ENCODE data around the gene HSPA1B.
A peak's percentile ranks its signal among the peaks of the same experiment; 100 is the strongest.
"Not testable (repeated sequence)": the region's sequence is repeated elsewhere in the genome, so short reads cannot be mapped to it uniquely, and the experiment has no call there.

The HSPA1B gene

DNA sequence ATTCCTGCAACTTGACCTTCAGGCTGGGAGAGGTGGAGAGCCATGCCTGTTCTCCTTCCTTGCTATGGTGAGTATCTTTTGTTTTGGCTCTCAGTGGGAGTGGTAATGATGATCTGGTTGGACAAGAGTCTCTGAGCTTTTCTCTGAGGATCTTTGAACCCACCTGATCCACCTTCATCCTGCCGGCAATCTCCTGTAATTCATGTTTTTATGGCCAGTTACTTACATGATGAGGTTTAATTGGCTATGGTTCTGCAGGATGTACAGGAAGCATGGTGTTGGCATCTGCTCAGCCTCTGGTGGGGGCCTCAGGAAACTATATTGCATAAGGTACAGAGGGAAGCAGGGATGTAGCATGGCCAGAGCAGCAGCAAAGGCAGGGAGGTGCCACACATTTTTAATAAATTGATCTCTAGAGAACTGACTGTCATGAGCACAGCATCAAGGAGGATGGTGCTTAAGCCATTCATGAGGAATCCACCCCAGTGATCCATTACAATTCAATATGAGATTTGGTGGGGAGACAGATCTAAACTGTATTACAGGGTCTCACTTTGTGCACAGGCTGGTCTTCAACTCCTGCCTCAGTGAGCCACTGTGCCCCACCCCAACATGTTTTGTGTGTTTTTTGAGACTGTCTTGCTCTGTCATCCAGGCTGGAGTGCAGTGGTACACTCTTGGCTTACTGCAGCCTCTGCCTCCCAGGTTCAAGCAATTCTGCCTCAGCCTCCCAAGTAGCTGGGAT, 10.0 kb downstream of the HSPA1B start:
- TF ChIP-seq CTCF (conservative IDR thresholded peaks at IDR 0.05; ENCODE audit: low read depth, low read length), result no peak
- DNase-seq (ENCODE audit: low read depth), result no peak
- H3K4me3 ChIP-seq (ENCODE audit: low read length), result peak overlapping the region; percentile 97

DNA sequence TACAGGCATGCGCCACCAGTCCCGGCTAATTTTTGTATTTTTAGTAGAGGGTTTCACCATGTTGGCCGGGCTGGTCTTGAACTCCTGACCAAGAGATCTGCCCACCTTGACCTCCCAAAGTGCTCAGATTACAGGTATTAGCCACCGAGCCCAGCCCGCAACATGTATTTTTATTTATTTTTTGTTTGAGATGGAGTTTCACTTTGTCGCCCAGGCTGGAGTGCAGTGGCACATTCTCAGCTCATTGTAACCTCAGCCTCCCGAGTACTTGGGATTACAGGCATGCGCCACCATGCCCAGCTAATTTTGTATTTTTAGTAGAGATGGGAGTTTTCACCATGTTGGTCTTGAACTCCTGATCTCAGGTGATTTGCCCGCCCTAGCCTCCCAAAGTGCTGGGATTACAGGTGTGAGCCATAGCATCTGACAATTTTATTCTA, 10.6 kb downstream of the HSPA1B start:
- H3K4me3 ChIP-seq (ENCODE audit: low read length), result peak overlapping the region; percentile 97
- not testable (repeated sequence) for DNase-seq (ENCODE audit: low read depth)

- no peak for TF ChIP-seq CTCF (conservative IDR thresholded peaks at IDR 0.05; ENCODE audit: low read depth, low read length)
- peak overlapping the region; percentile 97 for H3K4me3 ChIP-seq (ENCODE audit: low read length)
- DNase-seq (ENCODE audit: low read depth), result no peak
Observed at GRCh38 chr6:31838968-31839367, 11.4 kb downstream of the HSPA1B start.

DNA sequence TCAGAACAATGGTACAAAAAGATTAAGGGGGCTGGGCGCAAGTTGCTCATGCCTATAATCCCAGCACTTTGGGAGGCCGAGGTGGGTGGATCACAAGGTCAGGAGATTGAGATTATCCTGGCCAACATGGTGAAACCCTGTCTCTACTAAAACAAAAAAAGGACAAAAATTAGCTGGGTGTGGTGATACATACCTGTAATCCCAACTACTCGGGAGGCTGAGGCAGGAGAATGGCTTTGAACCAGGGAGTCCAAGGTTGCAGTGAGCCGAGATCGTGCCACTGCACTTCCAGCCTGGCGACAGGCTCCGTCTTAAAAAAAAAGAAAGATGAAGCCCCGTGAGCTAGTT, 12.2 kb downstream of the HSPA1B start:
- not testable (repeated sequence) for H3K4me3 ChIP-seq (ENCODE audit: low read length); DNase-seq (ENCODE audit: low read depth)

- DNase-seq (ENCODE audit: low read depth), result no peak
- TF ChIP-seq CTCF (conservative IDR thresholded peaks at IDR 0.05; ENCODE audit: low read depth, low read length), result no peak
- H3K4me3 ChIP-seq (ENCODE audit: low read length), result no peak overlapping the region
Observed at GRCh38 chr6:31842053-31842452, 14.5 kb downstream of the HSPA1B start.

DNA sequence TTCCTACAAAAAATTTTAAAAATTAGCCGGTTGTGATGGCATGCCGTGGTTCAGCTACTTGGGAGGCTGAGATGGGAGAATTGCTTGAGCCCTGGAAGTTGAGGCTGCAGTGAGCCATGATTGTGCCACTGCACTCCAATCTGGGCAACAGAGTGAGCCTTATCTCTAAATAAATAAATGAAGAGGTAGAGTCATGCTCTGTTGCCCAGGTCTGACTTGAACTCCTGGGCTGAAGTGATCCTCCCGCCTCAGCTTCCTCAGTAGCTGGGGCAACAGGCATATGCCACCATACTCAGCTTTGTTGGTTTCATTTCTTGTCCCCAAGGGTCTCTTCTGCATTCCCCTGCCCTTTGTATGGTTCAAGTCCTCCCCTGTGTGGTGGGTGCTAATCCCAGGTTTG, 17.0 kb downstream of the HSPA1B start:
- no peak for DNase-seq (ENCODE audit: low read depth)
- TF ChIP-seq CTCF (conservative IDR thresholded peaks at IDR 0.05; ENCODE audit: low read depth, low read length), result no peak
- no peak overlapping the region for H3K4me3 ChIP-seq (ENCODE audit: low read length)

GRCh38 chr6:31847276-31847978, 19.9 kb downstream of the HSPA1B start:
- H3K4me3 ChIP-seq (ENCODE audit: low read length), result no peak overlapping the region
- no peak for TF ChIP-seq CTCF (conservative IDR thresholded peaks at IDR 0.05; ENCODE audit: low read depth, low read length)
- DNase-seq (ENCODE audit: low read depth), result no peak

DNA sequence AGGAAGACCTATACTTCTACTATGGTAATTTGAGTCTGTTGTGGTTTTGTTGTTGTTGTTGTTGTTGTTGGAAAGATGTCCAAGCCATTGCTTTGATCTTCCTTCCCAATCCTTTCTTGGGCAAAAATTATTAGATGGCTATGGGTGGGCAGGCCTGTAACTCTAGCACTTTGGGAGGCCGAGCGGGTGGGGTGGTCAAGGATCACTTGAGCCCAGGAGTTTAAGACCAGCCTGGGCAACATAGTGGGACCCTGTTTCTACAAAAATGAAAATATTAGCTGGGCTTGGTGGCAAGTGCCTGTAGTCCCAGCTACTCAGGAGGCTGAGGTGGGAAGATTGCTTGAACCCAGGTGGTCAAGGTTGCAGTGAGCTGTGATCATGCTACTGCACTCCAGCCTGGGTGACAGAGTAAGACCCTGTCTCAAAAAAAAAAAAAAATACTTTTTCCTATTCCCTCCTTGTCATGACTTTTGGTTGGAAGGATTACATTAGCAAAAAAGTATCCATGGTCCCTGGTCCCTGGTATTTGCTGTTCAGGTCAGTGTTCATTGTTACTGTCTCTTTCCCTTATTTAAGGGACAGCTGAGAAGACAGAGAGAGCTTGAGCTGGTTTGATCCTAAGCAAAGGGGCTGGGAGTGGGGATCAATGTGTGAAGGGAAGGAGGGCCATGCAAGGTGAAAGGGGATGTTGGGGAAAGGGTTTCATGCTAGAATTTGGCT, 23.4 kb downstream of the HSPA1B start:
- H3K4me3 ChIP-seq (ENCODE audit: low read length), result no peak overlapping the region
- no peak for DNase-seq (ENCODE audit: low read depth)
- TF ChIP-seq CTCF (conservative IDR thresholded peaks at IDR 0.05; ENCODE audit: low read depth, low read length), result no peak

Measured in retinal pigment epithelial cell (primary cell).